ENCODE data around the gene PFKFB2. TPM values are rescaled to one million over a fixed set of nuclear protein-coding genes. Genes with fewer than 3 reads are reported as not detected.

PFKFB2 gene
- total RNA-seq, 1 donor from 2014 or later, result 107 TPM

DNA sequence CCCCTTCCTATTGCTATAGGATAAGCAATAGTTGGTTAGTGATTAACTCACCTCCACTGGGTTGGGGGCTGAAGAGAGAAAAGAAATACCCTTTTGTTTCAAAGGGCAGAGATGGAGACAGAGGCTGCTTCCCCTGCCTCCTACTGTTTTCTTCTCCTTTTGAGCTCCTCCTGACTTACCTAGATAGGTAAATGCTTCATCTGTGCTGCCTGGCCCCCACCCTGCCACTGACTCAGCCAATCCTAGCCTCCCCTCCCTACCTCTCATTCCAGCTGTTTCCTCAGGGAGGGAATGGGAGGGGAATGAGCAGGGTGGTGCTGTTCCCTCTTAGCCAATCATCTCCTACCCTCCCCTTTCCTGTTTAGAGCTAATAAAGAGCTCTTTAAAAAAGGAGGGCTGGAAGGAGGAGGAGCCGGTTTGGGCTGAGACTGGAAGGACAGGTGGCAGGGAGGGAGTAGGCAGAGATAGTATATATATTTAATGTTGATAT lies 20.5 kb upstream of the PFKFB2 start, which contains the start of gene C1orf116:
C1orf116 (minus strand) TSS at position 229 of the 490 bp plus-strand sequence. CDS start 5,158 bp downstream, outside the sequence.
- H3K4me1 ChIP-seq, result peaks cover 28% of the 10 kb centered on the region
- H3K27ac ChIP-seq (replicated peaks), result peak within 1 kb of the TSS; percentile 41
- no peak within 1 kb of the TSS for H3K4me3 ChIP-seq
- intact Hi-C loops (cut with micrococcal nuclease), result no loop called here
- peaks cover 5% of the 10 kb centered on the region for H3K27me3 ChIP-seq (ENCODE audit: low read depth)
- TF ChIP-seq CTCF (IDR thresholded peaks at IDR 0.05; ENCODE audit: borderline replicate concordance), result no peak
- no peak for DNase-seq
- no peaks in the 10 kb centered on the region for H3K36me3 ChIP-seq
- no peaks in the 10 kb centered on the region for H3K9me3 ChIP-seq (replicated peaks)

- TF ChIP-seq CTCF (IDR thresholded peaks at IDR 0.05; ENCODE audit: borderline replicate concordance), result no peak
- no peak overlapping the region for H3K27ac ChIP-seq (replicated peaks)
- H3K4me3 ChIP-seq, result no peak overlapping the region
- H3K27me3 ChIP-seq (ENCODE audit: low read depth), result peaks cover 5% of the 10 kb centered on the region
- H3K4me1 ChIP-seq, result peaks cover 28% of the 10 kb centered on the region
- no peaks in the 10 kb centered on the region for H3K36me3 ChIP-seq
- no peaks in the 10 kb centered on the region for H3K9me3 ChIP-seq (replicated peaks)
- no peak for DNase-seq
- intact Hi-C loops (cut with micrococcal nuclease), result no loop called here
These were observed 19.8 kb upstream of the PFKFB2 start for GRCh38 chr1:207033302-207033701.

DNA sequence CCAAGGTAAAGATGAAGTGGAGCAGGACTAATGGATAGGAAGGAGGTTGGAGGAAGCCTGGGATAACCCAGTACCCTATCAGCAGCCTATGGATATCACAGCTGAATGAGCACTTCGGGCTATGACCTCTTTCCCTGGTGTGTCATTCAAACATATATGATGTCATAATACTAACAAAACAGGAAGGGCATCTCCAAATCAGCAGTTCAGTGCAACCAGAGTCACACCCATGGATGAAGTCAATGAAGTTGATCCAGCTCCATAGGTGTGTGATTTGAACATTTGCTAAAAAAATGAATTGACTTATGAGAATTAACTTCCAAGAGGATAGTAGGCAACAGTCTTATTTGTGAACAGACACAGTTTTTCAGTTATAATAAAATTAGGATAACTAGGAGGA lies 18.9 kb upstream of the PFKFB2 start:
- Histone ChIP-seq H3K4me1 (peaks cover 28% of the 10 kb centered on the region), H3K36me3 (no peaks in the 10 kb centered on the region), H3K4me3 (no peak overlapping the region), H3K27ac (replicated peaks) (no peak overlapping the region), H3K9me3 (replicated peaks) (no peaks in the 10 kb centered on the region), H3K27me3 (ENCODE audit: low read depth) (peaks cover 5% of the 10 kb centered on the region)
- no peak for TF ChIP-seq CTCF (IDR thresholded peaks at IDR 0.05; ENCODE audit: borderline replicate concordance)
- no peak for DNase-seq
- intact Hi-C loops (cut with micrococcal nuclease), result no loop called here

GRCh38 chr1:207034998-207035397 lies 18.1 kb upstream of the PFKFB2 start:
- Histone ChIP-seq H3K4me1 (peaks cover 33% of the 10 kb centered on the region), H3K4me3 (no peak overlapping the region), H3K9me3 (replicated peaks) (no peaks in the 10 kb centered on the region), H3K36me3 (no peaks in the 10 kb centered on the region), H3K27me3 (ENCODE audit: low read depth) (peaks cover 5% of the 10 kb centered on the region), H3K27ac (replicated peaks) (no peak overlapping the region)
- DNase-seq, result no peak
- TF ChIP-seq CTCF (IDR thresholded peaks at IDR 0.05; ENCODE audit: borderline replicate concordance), result no peak
- intact Hi-C loops (cut with micrococcal nuclease), result no loop called here

- TF ChIP-seq CTCF (IDR thresholded peaks at IDR 0.05; ENCODE audit: borderline replicate concordance), result no peak
- H3K4me1 ChIP-seq, result peaks cover 35% of the 10 kb centered on the region
- H3K9me3 ChIP-seq (replicated peaks), result no peaks in the 10 kb centered on the region
- intact Hi-C loops (cut with micrococcal nuclease), result no loop called here
- peaks cover 5% of the 10 kb centered on the region for H3K27me3 ChIP-seq (ENCODE audit: low read depth)
- H3K36me3 ChIP-seq, result no peaks in the 10 kb centered on the region
- no peak overlapping the region for H3K27ac ChIP-seq (replicated peaks)
- no peak for DNase-seq
- no peak overlapping the region for H3K4me3 ChIP-seq
These were observed 17.1 kb upstream of the PFKFB2 start for GRCh38 chr1:207035877-207036551.

Data from left ventricle myocardium inferior (tissue), 1 donor.